Stimulated activated CD4-positive, alpha-beta T cell treated with anti-CD3 and anti-CD28 coated beads, Interleukin-1b, Interleukin-23, amount 100 ng/mL, for 48 hours (primary cell): ENCODE data around the gene MECR.

ENCODE experiments used
- DNase-seq: peaks from one replicate; pipeline ENCODE4 v3.0.0-alpha.2; 2020

Gene MECR

GRCh38 chr1:29254346-29254745, 23.6 kb upstream of the MECR start:
- DNase-seq: no peak

DNA sequence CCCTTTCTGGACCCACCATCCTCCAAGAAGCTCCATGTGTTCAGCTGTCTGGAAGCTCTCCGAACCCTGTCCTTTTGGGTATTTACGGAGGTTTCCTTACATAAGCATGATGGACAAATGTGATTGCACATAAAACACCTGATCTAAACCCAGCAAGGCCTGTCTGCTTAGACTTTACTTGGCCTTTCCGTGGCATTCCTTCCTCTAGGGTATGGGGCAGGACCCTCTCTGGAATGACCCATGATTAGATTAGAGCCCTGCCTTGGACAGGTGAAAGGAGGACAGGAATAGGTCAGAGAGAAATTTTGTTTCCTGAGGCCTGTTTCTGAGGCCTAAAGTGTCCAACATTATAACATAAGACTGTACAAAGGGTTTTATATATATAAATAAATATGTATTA, 22.4 kb upstream of the MECR start:
- no peak for DNase-seq

DNA sequence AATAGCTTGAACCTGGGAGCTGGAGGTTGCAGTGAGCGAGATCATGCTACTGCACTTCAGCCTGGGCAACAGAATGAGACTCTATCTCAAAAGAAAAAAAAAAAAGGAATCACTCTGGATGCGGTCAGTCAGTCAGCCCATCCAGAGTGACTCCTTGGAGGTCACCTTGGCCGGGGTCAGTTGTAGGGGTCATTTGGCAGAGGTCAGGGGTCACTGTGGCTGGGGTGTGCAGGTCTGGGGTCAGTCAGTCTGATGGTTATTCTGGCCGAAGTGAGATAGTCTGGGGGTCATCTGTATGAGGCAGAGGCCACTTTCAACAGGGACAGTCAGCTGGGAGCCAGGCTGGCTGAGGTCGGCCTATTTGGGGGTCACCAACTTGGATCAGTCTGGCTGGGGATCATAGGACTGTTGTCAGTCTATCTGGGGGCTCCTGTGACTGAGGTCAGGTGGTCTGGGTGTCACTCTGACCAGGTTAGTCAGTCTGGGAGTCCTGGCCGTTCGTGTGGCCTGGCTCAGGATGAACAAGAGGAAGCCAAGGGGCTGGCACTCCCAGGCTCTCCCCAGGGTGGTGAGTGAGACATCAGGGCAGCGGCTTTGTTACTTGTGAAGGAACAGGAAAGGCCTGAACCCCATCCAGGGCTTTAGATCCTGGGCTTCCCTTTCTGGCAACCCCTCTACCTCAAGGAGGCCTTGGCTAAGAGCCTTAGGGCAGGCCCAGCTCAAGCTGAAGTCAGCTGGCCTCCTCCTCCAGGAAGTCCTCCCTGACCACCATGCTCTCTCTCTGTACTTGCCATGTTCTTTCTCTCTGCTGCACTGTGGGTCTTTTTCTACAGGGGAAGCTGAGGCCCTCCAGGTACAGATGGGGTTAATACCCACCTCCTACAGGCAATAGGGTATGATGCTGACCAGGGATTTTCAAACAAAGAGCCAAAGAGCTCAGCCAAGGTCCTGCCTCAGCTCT, 20.7 kb upstream of the MECR start:
- DNase-seq: no peak

GRCh38 chr1:29249951-29250581, 19.3 kb upstream of the MECR start:
- DNase-seq: no peak

- DNase-seq: no peak
Measured at GRCh38 chr1:29249170-29249691, 18.5 kb upstream of the MECR start.

GRCh38 chr1:29248409-29248808, 17.7 kb upstream of the MECR start:
- DNase-seq: no peak

DNA sequence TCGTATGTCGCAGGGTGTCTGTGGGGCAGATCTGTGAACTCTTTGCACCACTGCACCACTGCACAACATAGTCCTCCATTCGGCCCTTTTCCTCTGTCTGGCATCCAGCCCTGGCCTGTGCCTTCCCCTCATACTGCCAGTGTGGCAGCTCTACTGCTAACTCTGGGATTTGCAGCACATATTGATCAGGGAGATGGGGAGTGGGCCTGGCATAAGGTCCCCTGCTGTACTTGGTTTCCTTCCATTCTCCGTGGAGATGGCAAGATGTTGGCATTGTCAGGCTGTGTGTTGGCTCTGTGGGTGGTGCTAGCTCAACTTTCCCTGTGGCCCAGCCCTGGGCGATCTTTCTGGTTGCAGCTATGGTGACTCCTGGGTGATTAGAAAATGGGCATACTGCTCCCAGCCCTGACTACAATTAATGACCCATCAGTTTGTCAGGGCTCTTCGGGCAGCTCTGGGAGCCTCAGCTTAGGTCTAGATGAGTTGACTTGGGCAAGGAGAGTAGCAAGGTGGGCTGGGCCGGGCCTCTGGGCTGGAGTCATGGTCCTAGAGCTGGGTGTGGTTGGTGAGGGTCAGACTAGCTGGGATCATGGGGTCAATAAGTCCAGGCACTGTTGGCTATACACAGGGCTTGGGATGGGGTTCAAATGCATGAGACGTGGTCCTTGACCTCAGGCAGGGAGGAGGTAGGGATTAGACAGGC, 17.0 kb upstream of the MECR start:
- no peak for DNase-seq

DNA sequence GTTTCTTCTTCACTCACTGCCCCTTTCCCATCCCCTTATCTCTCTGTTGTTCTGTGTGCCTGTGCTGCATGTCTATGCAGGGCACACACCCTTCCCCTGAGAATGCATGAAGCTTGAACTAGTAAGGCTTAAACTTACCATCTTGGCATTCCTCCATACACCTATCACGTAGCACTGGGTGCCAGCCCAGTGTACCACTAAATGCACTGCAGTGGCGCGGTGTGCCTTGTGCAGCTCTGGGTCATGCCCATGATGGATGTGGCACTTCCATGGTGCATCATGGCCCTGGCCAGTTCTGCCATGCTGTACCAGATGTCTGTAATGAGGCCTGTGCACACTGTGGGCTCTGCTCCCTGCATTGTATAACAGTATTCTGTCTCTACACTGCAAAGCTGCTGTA, 16.3 kb upstream of the MECR start:
- no peak for DNase-seq

- no peak for DNase-seq
Measured at GRCh38 chr1:29245876-29246275, 15.1 kb upstream of the MECR start.

- DNase-seq: no peak
Measured at GRCh38 chr1:29245261-29245660, 14.5 kb upstream of the MECR start.

GRCh38 chr1:29243871-29244200, 13.1 kb upstream of the MECR start:
- no peak for DNase-seq

- no peak for DNase-seq
Measured at GRCh38 chr1:29243023-29243870, 12.5 kb upstream of the MECR start.

DNA sequence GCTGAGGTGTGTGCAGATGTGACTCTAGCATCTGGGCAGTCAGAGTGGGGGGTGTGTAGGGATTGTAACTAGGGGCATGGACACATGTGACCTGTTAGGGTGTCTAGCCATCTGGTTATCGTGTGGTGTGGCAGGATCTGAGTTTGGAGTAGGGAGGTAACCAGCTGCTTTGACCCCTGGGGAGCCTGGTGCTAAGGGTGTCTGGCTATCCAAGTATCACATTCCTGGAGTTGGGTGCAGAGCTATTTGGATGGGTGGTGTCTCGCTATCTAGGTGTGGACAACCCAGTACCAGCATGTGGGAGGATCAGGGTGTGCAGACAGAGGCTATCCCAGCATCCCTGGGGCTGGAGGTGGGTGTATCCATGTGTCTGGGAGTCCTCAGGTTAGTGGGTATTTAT, 10.3 kb upstream of the MECR start:
- no peak for DNase-seq

DNA sequence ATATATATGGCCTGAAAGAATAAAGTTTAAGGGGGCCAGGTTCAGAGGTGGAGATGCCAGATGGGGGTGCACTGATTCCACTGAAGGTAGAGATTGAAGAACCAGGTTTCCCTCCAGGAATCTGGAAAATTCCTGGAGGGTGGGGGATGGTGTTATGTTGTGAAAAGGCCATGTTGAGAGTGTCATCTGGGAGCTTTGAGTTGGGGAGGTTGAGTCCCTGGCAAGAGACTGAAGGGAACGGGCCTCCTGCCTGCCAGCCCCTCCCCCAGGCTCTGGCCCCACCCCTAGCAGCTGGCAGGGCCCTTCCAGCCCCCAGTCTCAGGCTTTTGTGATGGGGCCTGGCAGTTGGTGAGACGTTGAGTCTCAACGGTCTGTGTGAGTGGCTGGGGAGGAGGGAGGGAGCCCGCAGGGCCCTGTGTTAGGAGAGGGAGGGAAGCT, 9.7 kb upstream of the MECR start:
- no peak for DNase-seq

- DNase-seq: no peak
Measured at GRCh38 chr1:29239142-29239541, 8.4 kb upstream of the MECR start.

- DNase-seq: no peak
Measured at GRCh38 chr1:29238620-29239002, 7.9 kb upstream of the MECR start.

GRCh38 chr1:29237852-29238619, 7.3 kb upstream of the MECR start:
- no peak for DNase-seq

DNA sequence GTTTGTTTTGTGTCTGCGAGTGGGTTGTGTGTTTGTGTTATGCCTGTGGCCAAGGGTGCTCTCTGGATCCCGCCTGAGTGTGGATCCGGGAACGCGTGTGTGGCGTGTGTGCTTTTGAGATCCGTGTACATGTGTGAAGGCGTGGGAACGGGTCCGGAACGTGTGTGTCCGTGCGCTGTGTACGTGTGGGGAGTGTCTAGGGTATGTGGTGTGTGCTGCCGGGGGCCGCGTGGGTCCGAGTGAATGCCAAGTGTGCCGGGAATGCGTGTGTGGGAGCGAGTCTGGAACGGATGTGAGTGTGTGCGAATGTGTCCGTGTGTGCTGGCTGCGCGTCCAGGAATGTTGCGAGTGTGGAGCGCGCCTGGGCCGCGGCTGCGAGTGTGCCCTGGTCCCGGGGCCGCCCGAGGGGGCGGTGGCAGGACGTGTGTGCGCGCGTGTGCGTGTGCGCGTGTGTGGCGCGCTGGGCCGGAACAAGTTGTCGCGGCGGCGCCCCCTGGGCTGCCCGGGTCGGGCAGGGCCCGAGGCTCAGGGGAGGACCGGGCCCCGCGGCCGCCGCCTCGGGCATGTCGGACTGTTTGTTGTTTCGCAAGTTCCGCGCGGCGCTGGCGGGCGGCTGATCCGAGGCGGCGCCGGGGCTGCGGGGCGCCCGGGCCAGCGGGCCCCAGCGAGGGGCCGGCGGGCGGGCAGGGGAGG, 6.5 kb upstream of the MECR start:
- no peak for DNase-seq

- no peak for DNase-seq
Measured at GRCh38 chr1:29236712-29237128, 6.0 kb upstream of the MECR start.

DNA sequence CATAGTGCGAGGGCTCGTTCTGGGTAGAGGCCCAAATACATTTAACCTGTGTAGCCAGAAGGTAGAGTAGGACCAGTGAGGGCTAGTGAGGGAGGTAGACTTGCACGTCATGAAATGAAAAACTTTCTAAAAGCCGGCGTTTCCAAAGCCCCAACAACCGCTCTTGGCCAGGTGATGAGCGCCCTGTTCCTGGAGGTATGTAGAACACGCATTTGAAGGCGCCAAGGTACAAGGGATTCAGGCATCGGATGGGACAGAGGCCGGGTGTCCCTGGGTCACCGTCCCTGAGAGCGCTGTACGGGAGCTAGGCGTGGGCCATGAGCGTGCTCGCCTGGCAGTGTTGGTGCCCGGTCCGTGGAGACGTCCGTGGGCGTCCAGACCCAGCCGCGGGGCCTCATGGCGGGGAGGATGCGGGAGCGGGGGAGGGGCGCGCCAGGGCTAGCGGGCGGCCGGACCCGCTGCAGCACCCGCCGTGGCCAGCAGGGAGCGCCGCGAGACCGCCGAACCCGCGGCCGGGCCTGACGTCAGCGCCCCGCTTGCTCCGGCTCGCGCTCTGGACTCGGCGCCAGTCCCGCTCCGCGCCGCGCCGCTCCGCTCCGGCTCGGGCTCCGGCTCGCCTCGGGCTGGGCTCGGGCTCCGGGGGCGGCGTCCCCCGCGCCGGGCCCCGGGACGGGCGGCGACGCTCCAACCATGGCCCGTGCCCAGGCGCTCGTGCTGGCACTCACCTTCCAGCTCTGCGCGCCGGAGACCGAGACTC, 5.4 kb upstream of the MECR start, which contains the start of gene PTPRU:
Gene PTPRU (plus strand): TSS at position 568 of the 757 bp plus-strand sequence. CDS start 123 bp downstream, at position 691.
- DNase-seq: peak; percentile 78
